Measurements from ENCODE around the gene CASS4.

GRCh38 chr20:56428881-56429280 is 16.8 kb downstream of the CASS4 start:
- no peak for TF ChIP-seq CTCF (IDR thresholded peaks at IDR 0.05)
- no peak for TF ChIP-seq POLR2A (IDR thresholded peaks at IDR 0.05)
